ENCODE results near the gene ZNF438. TPM values are rescaled to one million over a fixed set of nuclear protein-coding genes. Genes with fewer than 3 reads are reported as not detected.

ZNF438 gene
- total RNA-seq, 1 donor from 2014 or later = 12.5 TPM

DNA sequence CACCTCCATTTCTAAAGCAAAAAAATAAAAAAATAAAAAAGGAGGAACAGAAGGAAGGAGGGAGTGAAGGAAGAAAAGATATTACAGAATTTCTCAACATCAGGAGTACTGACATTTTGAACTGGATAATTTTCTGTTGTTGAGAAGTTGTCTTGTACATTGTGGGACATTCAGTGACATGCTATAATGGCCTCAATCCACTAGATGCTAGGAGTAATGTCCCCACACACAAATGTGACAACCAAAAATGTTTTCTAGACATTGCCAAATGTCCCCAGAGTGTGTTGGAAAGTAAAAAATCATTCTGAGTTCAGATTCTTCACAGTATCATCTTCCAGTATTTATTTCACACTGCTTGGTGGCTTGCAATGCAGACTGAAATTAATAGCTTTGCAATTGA is 6.5 kb downstream of the ZNF438 start:
- no peak for DNase-seq (ENCODE audit: low spot score)
- intact Hi-C loops (cut with DNase I) = no loop called here

DNA sequence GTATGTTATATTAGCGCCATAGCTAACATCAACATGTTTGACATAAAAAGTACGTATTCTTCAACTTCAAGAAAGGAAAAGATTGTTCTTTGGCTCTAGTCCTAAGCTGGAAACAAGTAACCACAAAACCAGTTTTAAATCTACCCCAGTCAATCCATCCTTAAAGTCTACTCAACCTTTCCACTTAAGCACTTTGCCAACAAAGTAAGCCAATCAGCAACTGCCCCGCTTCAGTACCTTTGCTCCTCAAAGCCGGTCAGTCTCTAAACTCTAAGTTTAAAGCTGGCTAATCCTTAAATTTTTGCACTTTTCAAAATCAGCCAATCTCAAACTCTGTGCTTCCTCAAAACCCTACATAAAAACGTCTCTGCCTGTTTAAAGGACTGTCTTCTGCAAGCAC is 8.1 kb downstream of the ZNF438 start:
- intact Hi-C loops (cut with DNase I) = no loop called here
- DNase-seq (ENCODE audit: low spot score) = no peak

DNA sequence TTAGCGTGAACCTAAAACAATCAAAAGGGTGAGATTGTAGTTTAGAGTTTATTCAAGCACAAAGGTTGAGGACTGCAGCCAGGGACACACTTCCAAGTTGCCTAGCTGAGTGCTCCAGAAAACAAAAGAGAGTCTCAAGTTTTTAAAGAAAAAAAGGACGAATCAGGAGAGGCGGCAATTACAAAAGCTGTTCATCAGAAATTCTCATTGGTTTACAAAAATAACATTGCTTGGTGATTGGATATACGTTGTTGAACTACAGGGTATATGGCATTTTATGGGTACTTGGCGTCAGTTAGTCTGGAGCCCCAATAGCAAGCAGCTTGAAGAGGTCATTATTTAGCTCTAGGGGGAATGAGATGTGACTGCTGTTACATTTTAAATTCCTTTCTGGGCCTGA is 11.5 kb downstream of the ZNF438 start:
- intact Hi-C loops (cut with DNase I) = no loop called here
- DNase-seq (ENCODE audit: low spot score) = no peak

DNA sequence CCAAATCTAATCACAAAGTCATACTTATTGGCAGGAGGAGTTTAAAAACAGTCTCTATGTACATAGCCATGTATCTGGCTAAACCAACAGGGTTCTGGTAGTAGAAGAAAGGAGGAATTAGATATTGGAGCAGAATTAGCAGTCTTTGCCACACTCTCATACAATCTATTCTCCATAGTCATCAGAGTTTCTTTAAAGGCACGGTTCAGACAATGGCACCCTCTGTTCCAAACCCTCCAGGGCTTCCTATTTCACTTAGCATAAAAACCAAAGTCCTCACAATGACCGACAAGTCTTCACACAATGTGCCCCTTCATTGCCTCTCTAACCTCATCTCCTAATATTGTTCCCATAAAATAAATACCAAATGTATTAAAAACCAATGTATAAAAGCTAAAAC is 12.7 kb downstream of the ZNF438 start:
- DNase-seq (ENCODE audit: low spot score) = no peak
- intact Hi-C loops (cut with DNase I) = no loop called here

DNA sequence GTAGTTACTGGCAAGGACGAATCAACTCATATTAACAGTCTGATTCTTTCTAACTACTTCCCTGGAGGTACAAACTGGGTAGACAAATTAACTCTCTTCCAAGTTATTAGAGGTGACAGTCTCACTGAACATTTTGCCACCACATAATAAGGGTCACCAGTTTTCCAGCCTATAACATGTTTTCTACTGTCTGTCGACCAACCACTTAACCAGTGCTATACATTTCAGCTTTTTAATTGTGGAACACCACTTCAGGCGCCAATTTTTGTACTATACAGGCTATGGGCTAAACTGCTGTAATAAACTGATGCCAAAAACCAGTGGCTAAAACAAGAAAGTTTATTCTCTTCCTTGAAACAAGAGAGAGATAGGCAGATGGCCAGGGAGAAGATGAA is 13.3 kb downstream of the ZNF438 start:
- no peak for DNase-seq (ENCODE audit: low spot score)
- intact Hi-C loops (cut with DNase I) = no loop called here

DNA sequence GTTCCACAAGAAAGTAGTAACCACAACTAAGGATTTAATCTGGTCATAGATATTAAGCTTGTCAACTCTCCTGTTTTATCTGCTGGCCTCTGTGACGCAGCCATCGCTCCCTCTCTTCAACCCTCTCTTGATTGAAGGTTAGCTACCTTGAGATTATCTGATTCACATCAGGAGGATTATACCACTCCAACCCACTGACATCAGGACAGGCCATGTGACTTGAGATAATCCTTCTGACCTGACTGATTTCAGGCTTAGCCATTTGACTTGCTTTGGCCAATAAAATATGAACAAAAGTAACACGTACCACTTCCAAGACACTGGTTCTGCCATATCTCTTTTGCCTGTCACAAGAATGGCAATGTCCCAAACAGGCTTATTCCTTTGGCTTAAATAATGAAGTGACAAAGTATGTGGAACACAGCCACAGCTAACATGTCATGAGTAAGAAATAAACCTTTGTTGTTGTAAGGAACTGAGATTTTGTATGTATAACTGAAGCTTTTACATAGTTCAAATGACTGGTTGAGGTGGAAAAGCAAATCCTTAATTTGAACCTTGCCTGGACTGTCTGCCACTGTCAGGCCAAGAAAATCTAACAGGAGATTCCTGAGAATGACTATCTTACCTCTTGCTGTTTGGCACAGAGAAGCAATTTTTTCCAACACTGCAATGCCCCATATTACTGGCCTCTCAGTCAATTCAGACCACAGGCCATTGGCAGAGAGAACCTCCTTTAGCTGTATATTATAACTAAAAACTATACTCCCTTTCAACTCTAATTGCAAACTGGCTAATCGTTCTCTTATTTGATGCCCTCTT is 13.9 kb downstream of the ZNF438 start:
- intact Hi-C loops (cut with DNase I) = no loop called here
- DNase-seq (ENCODE audit: low spot score) = no peak

DNA sequence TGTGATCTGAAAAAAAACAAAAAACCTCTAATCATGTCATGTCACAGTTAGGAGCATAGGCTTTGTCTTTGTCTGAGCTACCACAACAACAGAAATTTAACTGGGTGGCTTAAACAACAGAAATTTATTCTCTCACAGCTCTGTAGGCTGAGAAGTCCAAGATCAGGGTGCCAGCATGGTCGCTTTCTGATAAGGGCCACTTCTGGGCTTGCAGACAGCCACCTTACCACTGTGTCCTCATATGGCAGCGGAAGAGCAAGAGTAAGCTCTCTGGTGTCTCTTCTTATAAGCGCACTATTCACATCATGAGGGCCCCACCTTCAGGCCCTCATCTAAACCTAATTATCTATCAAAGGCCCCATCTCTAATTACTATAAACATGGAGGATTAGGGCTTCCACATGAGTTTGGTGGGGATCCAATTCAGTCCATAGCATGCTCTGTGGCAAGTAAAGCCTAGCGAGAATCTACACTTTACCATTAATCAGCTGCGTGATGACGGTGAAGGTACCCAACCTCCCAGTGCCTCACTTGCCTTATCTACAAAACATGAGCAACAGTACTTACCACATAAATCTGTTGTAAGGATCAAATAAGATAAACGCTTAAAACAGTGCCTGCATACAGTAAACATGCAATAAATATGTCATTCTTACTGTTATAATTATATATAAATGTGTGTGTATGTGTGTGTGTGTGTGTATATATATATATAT is 17.3 kb downstream of the ZNF438 start:
- intact Hi-C loops (cut with DNase I) = no loop called here
- no peak for DNase-seq (ENCODE audit: low spot score)

DNA sequence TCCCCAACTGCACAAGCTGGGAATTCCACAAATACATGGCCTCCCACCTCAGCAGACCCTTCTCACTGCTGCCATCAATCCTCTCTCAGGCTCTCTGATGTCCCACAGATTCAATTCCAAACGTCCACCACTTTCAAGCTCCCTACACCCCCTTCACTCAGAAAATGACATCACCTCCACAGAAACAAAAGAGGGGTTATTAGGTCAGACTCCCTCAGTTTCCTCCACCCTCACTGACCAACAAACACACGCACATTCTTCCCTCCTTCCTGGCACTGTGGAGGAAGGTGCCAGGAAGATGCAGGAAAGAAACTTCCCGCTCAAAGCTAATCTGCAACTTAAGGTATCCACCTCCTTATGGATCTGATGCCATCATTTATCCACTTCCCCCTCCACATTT is 18.3 kb downstream of the ZNF438 start:
- intact Hi-C loops (cut with DNase I) = no loop called here
- DNase-seq (ENCODE audit: low spot score) = no peak

DNA sequence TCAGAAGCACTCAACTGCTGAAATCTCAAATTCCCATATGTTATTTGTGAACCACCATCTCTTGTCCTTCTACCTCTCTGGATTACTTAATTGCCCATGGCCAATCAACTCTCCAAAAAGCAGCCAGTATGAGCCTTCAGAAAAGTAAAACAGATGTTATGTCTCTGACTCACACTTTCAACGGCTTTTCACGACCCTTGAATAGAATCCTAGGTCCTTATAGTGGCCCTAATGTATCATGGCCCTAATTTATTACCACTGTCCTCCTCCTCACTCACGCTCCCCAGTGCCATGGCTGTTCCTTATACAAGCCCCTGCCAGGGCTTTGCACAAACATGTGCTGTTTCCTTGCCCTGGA is 20.0 kb downstream of the ZNF438 start:
- intact Hi-C loops (cut with DNase I) = no loop called here
- no peak for DNase-seq (ENCODE audit: low spot score)

DNA sequence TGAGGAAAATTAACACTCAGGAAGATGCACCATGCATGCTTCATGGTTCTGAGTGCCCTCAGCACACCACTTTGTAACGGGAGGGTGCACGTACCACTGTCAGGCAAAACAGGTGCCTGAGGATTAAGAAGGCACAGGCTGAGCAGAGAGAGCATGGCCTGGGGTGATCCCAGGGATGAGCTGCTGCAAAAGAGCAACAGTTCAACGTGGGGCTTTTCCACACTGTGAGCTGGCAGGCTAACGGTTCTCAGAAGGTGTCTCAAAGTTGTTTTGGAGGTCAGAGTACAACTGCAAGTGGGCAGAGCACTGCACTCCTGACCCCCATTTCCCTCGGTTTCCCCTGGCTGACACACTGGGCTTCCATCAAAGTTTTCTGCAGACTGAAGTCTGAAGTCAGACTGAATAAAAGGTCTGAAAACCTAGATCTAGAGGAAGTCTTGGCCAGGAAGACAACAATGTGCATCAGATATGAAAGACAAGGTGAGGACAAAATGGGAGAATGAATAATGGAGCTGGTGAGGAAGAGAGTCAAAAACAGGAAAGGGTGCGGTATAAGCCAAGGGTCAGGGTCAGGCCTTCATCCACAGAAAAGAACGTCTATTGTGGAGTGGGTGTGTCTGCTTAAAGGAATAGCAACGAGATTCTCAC is 20.5 kb downstream of the ZNF438 start:
- no peak for DNase-seq (ENCODE audit: low spot score)
- intact Hi-C loops (cut with DNase I) = no loop called here

DNA sequence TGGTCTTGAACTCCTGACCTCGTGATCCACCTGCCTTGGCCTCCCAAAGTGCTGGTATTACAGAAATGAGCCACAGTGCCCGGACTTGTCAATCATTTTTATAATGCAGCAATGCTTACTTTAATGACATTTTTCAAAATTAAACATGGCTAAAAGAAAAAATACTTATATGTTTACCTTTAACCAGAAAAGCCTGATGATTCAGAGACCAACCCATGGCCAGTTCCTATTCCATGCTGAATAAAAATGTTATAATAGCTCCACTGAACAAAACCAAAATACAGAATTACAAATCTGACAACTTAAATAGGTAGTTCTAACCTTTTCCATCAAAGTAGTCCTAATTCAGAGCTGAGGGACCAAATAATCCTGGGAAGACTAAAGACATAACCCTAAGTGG is 21.6 kb downstream of the ZNF438 start:
- intact Hi-C loops (cut with DNase I) = no loop called here
- no peak for DNase-seq (ENCODE audit: low spot score)

DNA sequence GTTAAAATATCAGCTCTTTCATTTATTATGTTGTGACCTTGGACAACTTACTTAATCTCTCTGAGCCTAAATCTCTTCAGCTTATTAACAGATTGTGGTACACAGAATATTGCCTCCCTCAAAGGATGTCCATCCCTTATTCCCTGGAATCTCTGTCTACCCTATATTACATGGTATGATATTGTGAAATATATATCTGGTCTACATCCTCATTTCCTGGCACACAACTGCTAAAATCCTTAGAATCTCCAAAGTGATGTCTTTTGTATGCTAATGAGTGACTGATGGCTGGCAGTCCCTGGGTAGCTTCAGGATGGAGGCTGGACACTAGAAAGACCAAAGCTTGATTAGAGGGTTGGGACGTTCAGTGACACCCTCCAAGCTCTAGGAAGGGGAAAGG is 25.8 kb downstream of the ZNF438 start:
- no peak for DNase-seq (ENCODE audit: low spot score)
- intact Hi-C loops (cut with DNase I) = no loop called here

DNA sequence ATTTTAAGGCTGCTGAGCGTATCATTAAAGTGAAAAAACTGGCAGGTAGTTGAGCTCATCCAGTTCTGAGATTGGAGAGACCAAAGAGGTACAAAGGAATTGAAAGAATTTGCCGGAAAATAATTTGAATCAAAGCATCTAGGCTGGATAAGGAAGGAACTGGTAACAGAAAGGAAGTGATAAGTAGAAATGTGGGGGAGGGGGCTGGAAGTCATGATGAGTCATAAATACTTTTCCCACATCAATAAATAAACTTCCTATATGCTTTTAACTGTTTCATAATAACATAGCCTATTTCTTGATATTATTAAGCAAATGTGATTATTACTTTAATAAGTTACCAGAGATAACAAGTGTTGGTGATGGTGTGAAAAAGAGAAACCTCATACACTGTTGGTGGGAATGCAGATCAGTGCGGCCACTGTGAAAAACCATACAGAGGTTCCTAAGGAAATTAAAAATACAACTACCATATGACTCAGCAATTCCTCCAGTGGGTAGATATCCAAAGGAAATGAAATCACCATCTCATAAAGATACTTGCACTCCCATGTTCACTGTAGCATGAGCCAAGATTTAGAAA is 27.0 kb downstream of the ZNF438 start:
- no peak for DNase-seq (ENCODE audit: low spot score)
- intact Hi-C loops (cut with DNase I) = no loop called here

DNA sequence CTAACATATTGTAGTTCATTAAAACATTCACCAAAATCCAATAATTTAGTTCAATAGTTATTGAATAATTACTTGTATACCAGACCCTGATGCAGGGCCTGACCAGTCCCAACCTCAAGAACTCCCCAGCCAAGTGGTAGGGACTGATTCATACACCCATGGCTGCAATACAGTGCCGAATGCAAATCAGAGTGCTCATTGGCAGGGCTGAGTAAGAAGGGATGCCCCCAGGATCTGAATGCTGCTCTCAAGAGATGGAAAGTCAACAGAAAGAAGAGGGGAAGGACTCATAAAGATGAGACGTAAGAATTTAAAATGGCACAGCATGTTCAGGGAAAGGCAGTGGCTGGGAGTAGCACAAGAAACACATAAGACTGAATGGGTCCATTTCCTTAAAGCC is 29.9 kb downstream of the ZNF438 start:
- intact Hi-C loops (cut with DNase I) = no loop called here
- no peak for DNase-seq (ENCODE audit: low spot score)

DNA sequence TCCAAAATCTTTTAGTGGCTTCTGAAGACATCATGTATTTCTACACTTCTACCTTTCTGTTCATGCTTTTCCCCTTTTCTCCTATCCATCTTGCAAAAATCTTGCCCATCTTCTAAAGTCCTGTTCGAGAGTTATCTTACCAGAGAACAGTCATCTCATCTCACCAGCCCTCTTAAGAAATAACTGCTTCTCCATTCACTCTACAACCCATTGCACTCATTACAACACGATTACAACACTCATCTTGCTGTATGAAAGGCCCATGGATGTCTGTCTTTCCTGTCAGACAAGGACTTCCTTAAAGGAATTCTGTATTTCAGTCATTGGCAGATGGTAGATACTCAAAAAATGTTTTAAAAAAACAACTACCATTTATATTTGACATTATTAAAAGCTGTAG is 30.8 kb downstream of the ZNF438 start:
- no peak for DNase-seq (ENCODE audit: low spot score)
- intact Hi-C loops (cut with DNase I) = no loop called here

DNA sequence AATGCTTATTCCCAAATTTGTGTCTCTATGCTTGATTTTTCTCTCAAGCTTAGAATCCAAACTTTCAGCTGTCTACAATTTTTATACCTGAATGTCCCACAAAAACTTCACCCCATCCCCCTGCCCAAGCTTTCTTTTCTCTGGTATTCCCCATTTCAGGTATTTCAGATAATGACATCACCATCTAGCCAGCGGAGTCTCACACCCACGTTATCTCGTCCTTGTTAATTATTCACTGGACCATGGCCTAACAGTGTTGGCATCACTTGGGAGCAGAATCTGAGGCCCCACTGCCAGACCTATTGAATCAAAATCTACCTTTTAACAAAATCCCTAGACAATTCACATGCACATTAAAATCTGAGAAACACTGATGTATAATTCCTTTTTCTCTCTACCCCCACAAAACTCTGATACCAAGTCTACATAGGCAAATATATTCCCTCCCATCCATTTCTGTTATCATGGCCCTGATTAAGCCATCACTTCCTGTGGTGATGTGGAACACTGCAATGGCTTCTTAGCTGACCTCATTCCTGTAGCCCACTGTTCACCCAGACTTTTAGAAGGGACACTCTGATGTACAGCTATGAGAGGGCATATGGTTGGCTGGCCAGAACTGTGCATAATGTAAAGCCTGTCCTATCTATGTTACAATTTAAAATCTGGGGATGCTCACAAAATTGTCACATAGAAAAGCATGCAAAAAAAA is 31.4 kb downstream of the ZNF438 start:
- no peak for DNase-seq (ENCODE audit: low spot score)
- intact Hi-C loops (cut with DNase I) = no loop called here

DNA sequence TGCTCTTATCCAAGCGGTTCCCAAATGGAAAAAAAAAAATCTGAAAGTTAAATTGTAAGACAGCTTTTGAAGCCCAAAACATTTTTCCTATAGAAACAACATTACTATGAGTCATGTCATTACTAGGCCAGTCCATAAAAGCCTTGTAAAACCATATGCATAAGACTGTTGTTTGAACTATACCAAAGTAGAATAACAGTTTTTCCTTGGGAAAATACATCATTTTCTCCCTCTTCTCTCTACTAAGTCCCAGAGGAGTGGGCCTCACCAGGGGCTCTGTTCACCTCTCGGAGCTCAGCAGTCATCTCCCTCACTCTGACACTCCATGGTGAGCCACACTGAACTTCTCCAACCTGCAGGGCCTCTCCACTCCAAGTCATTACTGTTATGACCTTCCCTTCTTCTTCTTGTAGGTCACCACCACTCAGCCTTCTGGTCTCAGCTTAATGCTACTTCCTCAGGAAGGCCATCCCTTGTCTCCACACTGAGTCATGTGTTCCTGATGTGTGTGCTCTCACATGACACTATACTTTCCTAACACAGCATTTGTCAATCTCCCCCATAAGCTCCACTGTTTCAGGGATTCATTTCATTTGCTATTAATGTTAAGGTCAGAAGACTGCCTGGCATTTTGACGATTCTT is 32.5 kb downstream of the ZNF438 start:
- DNase-seq (ENCODE audit: low spot score) = no peak
- intact Hi-C loops (cut with DNase I) = no loop called here

DNA sequence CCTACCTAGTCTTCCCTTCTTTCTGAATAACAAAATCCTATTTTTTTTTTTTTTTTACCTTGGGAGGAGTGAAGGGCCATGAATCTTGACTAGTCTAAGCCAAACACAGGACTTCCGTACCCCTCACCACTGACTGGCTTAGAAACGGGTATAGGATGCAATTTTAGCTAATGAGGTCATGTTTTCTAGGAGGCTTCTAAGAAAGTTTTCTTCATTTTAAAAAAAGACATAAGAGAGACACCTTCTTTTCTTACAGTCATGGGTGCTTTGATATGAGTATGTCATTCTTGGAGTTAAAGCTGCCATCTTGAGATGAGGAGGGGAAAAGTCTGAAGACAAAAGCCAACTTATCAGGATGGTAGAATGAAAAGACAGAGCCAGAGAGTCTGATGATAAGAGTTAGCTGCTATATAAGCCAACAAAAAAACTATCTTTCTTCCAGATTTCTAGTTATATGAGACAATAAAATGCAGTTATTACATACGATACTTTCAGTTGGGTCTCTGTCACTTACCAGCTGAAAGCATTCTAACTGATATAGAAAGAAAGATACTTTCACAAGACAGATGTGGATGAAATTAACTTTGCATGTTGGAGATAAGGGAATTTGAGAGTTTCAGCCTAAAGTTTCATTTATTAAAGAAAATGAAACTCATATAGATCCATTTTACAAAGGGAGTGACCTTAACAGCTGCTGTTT is 34.0 kb downstream of the ZNF438 start:
- DNase-seq (ENCODE audit: low spot score) = no peak
- intact Hi-C loops (cut with DNase I) = no loop called here

DNA sequence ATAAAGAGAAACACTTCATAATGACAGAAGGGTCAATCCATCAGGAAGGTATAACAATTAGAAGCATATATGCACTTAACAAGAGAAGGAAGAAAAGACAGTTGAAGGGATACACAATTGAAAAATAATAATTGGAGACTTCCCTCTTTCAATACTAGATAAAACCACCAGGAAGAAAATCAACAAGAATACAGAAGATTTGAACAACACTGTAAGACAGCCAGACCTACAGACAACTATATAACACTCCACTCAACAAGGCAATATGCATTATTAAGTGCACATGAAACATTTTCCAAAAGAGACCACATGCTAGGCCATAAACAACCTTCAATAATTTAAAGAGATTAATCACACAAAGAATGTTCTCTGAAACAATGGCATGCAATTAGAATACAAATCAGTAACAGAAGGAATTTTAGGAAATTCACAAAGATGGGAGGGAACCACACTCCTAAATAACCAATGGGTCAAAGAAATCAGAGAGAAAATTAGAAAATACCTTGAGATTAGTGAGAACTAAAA is 35.1 kb downstream of the ZNF438 start:
- intact Hi-C loops (cut with DNase I) = no loop called here
- no peak for DNase-seq (ENCODE audit: low spot score)

Measured in cardiac septum (tissue), 1 donor.